Memory B cell (primary cell): ENCODE data around the gene SLC25A43.

ENCODE experiments used
- ATAC-seq: fragments of 150-1000 bp; cut with Tn5 transposase; 2 replicates; pipeline ENCODE4 v1.10.0; 2021; ENCODE audit warnings: low read depth, mild to moderate bottlenecking, moderate library complexity
- DNase-seq, 2 donors: peaks; one replicate each; pipeline ENCODE4 v3.0.0; 2022; ENCODE audit warnings: low spot score in 2 of 2
- H3K27ac Mint-ChIP-seq: one replicate; pipeline ENCODE4 v1.8.0; 2022; ENCODE audit warnings: mild to moderate bottlenecking, moderate library complexity, mixed read lengths
- H3K27me3 Mint-ChIP-seq: one replicate; pipeline ENCODE4 v1.8.0; 2022; ENCODE audit warnings: mixed read lengths
- H3K36me3 Mint-ChIP-seq: one replicate; pipeline ENCODE4 v1.8.0; 2022; ENCODE audit warnings: mild to moderate bottlenecking, mixed read lengths
- H3K4me1 Mint-ChIP-seq: one replicate; pipeline ENCODE4 v1.8.0; 2022; ENCODE audit warnings: mixed read lengths
- H3K4me3 Mint-ChIP-seq: one replicate; pipeline ENCODE4 v1.8.0; 2022; ENCODE audit warnings: mild to moderate bottlenecking, moderate library complexity, mixed read lengths
- H3K9me3 Mint-ChIP-seq: one replicate; pipeline ENCODE4 v1.8.0; 2022; ENCODE audit warnings: mixed read lengths

The SLC25A43 gene

DNA sequence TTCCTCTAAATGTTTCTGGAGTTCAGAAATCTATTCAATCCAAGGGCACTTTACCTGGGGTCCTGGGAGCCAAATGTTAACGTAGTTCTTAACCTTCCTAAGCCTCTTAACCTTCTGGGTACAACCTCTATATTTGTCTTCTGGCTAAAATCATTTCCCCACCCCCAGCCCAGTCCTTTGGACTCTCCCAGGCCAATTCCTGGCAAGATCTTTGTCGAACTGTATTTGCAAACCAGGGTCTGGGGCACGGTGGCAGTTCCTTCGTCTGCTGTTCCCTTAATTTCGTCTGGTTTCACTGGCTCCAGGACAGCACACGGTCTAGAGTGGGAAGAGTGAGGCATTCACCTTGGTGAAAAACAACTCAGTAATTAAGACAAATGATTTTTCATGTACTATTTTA lies 68.3 kb downstream of the SLC25A43 start:
- ATAC-seq (no peak), DNase-seq (no peak)
- Mint-ChIP-seq H3K4me3 (no peak overlapping the region), H3K4me1 (peaks cover 4% of the 10 kb centered on the region), H3K36me3 (peaks cover 3% of the 10 kb centered on the region), H3K9me3 (no peaks in the 10 kb centered on the region), H3K27me3 (no peaks in the 10 kb centered on the region), H3K27ac (no peak overlapping the region)

- H3K4me1 Mint-ChIP-seq, result peaks cover 4% of the 10 kb centered on the region
- DNase-seq, result peak; percentile 71 to 78
- peak within 1 kb of the TSS; percentile 91 for H3K4me3 Mint-ChIP-seq
- H3K27me3 Mint-ChIP-seq, result no peaks in the 10 kb centered on the region
- peak within 1 kb of the TSS; percentile 97 for H3K27ac Mint-ChIP-seq
- H3K36me3 Mint-ChIP-seq, result peaks cover 3% of the 10 kb centered on the region
- ATAC-seq, result peak; percentile 79
- no peaks in the 10 kb centered on the region for H3K9me3 Mint-ChIP-seq
These were observed 68.9 kb downstream of the SLC25A43 start, which contains the start of gene SLC25A5 for GRCh38 chrX:119467842-119468550. Gene SLC25A5 (plus strand): TSS chrX:119468444. CDS start chrX:119468516, 72 bp downstream.

DNA sequence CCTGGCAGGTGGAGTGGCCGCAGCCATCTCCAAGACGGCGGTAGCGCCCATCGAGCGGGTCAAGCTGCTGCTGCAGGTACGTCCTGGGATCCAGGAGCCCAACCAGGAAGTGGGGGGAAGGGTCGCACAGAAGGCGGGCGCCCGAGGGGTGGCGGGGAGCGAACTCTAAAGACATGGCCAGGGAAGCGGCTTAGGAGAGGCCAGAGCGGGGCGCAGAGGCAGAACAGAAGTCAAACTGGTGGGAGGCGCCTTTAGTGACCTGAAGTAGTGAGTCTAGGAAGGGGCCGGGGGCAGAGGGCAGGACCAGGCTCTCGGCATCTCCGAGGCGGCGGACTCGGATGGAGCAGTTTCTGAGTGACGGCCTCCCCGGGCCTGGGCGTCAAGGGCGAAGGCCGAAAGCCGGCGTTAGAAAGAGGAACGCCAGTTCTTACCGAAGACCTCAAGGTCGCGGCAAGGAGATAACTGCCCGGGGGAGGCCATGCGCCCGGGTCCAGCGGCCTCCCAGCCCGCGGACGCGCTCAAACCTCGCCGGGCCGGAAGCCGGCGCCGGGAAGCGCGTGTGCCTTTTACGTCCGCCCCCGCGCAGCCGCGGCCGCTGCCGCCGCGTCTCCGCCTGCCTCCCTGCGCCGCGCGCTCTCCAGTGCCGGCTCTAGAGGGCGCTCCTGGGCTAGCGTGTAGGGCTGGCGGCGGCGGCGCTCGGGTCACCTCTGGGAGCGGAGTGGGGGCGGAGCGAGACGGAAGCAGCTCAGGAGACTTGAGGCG lies 69.6 kb downstream of the SLC25A43 start:
- Mint-ChIP-seq H3K36me3 (peaks cover 3% of the 10 kb centered on the region), H3K4me3 (peak overlapping the region; percentile 91), H3K27me3 (no peaks in the 10 kb centered on the region), H3K27ac (peak overlapping the region; percentile 97), H3K4me1 (peaks cover 4% of the 10 kb centered on the region), H3K9me3 (no peaks in the 10 kb centered on the region)
- ATAC-seq, result peak; percentile 70
- DNase-seq, result peak; percentile 81 to 85

- Mint-ChIP-seq H3K4me1 (peaks cover 4% of the 10 kb centered on the region), H3K9me3 (no peaks in the 10 kb centered on the region), H3K27me3 (no peaks in the 10 kb centered on the region), H3K36me3 (peaks cover 3% of the 10 kb centered on the region), H3K4me3 (peak overlapping the region; percentile 91), H3K27ac (peak overlapping the region; percentile 97)
- DNase-seq, result no peak
- no peak for ATAC-seq
These were observed 70.1 kb downstream of the SLC25A43 start for GRCh38 chrX:119469313-119469635.

- ATAC-seq, result no peak
- Mint-ChIP-seq H3K27me3 (no peaks in the 10 kb centered on the region), H3K27ac (no peak overlapping the region), H3K36me3 (peaks cover 3% of the 10 kb centered on the region), H3K4me1 (no peaks in the 10 kb centered on the region), H3K4me3 (no peak overlapping the region), H3K9me3 (no peaks in the 10 kb centered on the region)
- DNase-seq, result no peak
These were observed 75.7 kb downstream of the SLC25A43 start for GRCh38 chrX:119474615-119475388.

GRCh38 chrX:119475389-119476101 lies 76.4 kb downstream of the SLC25A43 start:
- DNase-seq (no peak), ATAC-seq (no peak)
- Mint-ChIP-seq H3K9me3 (no peaks in the 10 kb centered on the region), H3K27me3 (no peaks in the 10 kb centered on the region), H3K36me3 (peaks cover 3% of the 10 kb centered on the region), H3K4me3 (no peak overlapping the region), H3K4me1 (no peaks in the 10 kb centered on the region), H3K27ac (no peak overlapping the region)

- H3K27ac Mint-ChIP-seq, result no peak overlapping the region
- ATAC-seq, result no peak
- no peaks in the 10 kb centered on the region for H3K27me3 Mint-ChIP-seq
- peaks cover 2% of the 10 kb centered on the region for H3K4me1 Mint-ChIP-seq
- H3K9me3 Mint-ChIP-seq, result no peaks in the 10 kb centered on the region
- H3K36me3 Mint-ChIP-seq, result no peaks in the 10 kb centered on the region
- no peak overlapping the region for H3K4me3 Mint-ChIP-seq
- DNase-seq, result no peak
These were observed 78.7 kb downstream of the SLC25A43 start for GRCh38 chrX:119477812-119478232.

- Mint-ChIP-seq H3K4me3 (no peak overlapping the region), H3K9me3 (no peaks in the 10 kb centered on the region), H3K27ac (no peak overlapping the region), H3K4me1 (peaks cover 4% of the 10 kb centered on the region), H3K36me3 (no peaks in the 10 kb centered on the region), H3K27me3 (no peaks in the 10 kb centered on the region)
- DNase-seq, result no peak
- no peak for ATAC-seq
These were observed 79.4 kb downstream of the SLC25A43 start for GRCh38 chrX:119478504-119478903.

DNA sequence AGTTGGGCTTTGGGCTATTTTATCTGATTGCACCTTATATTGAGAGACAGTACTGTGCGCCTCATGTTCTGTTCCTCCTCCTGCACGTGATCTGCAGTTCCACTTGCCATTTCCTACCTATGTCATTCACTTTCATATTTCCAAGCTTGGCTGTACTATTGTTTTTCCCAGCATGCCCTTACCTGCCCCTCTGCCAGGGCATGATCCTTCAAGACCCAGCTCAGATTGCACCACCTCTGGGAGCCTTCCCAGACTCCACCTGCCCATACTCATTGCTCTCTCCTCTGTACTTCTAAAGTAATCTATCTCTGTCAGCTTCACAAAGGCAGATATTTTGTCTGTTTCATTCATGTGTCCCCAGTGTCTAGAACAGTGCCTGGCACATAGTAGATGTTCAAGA lies 80.7 kb downstream of the SLC25A43 start:
- ATAC-seq (no peak), DNase-seq (no peak)
- Mint-ChIP-seq H3K27me3 (no peaks in the 10 kb centered on the region), H3K4me1 (peaks cover 4% of the 10 kb centered on the region), H3K27ac (no peak overlapping the region), H3K36me3 (no peaks in the 10 kb centered on the region), H3K9me3 (no peaks in the 10 kb centered on the region), H3K4me3 (no peak overlapping the region)

DNA sequence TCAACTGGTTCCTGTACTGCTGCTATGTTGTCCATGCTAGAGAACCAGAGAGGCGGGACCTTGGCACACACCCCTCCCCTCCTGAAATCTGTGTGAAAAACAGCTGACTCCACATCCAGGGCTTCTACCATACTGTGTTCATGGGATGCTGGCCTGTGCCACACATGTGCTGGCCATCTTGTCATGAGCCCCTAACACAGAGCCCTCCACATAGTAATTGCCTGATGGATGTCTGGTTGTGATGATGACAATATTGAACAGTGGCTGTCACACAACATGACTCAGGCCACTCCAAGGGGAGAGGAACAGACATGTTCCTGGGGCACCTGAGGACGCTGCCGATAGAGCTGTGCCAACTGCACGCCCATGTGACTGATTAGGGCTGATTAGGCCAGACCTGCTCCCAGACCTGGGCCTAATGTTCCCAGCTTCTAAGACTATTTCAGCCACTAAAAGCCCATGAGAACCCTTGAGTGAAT lies 82.2 kb downstream of the SLC25A43 start:
- no peaks in the 10 kb centered on the region for H3K36me3 Mint-ChIP-seq
- no peaks in the 10 kb centered on the region for H3K27me3 Mint-ChIP-seq
- H3K4me3 Mint-ChIP-seq, result no peak overlapping the region
- no peak for ATAC-seq
- H3K4me1 Mint-ChIP-seq, result peaks cover 4% of the 10 kb centered on the region
- H3K9me3 Mint-ChIP-seq, result no peaks in the 10 kb centered on the region
- no peak for DNase-seq
- H3K27ac Mint-ChIP-seq, result no peak overlapping the region

DNA sequence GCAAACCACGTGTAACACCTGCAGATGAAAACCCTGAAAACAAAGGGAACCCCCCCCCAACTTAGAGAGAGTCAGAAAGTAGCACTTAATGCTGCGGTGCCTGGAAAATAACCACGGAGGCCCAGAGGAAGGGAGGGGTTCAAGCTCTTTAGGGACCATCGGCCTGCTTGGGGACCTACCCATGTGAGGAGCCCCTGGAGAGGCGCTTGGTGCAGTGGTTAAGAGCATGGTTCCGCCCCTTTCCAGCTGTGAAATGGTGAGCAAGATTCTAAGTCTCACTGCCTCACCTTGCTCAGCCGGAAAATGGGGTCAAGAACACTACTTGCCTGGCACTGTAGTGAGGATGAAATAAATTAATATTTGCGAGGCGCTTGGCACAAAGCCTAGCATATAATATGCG lies 82.9 kb downstream of the SLC25A43 start:
- Mint-ChIP-seq H3K36me3 (no peaks in the 10 kb centered on the region), H3K4me3 (peak overlapping the region; percentile 87)
- peak; percentile 8 for ATAC-seq

GRCh38 chrX:119482481-119483480 lies 83.6 kb downstream of the SLC25A43 start:
- no peak overlapping the region for H3K27ac Mint-ChIP-seq
- no peaks in the 10 kb centered on the region for H3K36me3 Mint-ChIP-seq
- H3K4me3 Mint-ChIP-seq, result peak overlapping the region; percentile 87
- ATAC-seq (peak; percentile 90), DNase-seq (peak; percentile 53 to 62)
- no peaks in the 10 kb centered on the region for H3K27me3 Mint-ChIP-seq
- peaks cover 4% of the 10 kb centered on the region for H3K4me1 Mint-ChIP-seq
- H3K9me3 Mint-ChIP-seq, result no peaks in the 10 kb centered on the region

More for the DNA sequence above, 82.9 kb downstream of the SLC25A43 start:
- DNase-seq, result no peak
- Mint-ChIP-seq H3K4me1 (peaks cover 4% of the 10 kb centered on the region), H3K27me3 (no peaks in the 10 kb centered on the region), H3K27ac (no peak overlapping the region), H3K9me3 (no peaks in the 10 kb centered on the region)

GRCh38 chrX:119486745-119487144 lies 87.6 kb downstream of the SLC25A43 start:
- Mint-ChIP-seq H3K9me3 (no peaks in the 10 kb centered on the region), H3K27me3 (no peaks in the 10 kb centered on the region), H3K4me3 (no peak overlapping the region), H3K36me3 (no peaks in the 10 kb centered on the region), H3K4me1 (peaks cover 4% of the 10 kb centered on the region), H3K27ac (no peak overlapping the region)
- ATAC-seq (no peak), DNase-seq (no peak)
